K562 (cell line): ENCODE measurements around the gene ABHD16A. TPM values are rescaled to one million over a fixed set of nuclear protein-coding genes. Genes with fewer than 3 reads are reported as not detected.
A peak's percentile ranks its signal among the peaks of the same experiment; 100 is the strongest.

Experiments
- DIDO1 ChIP-seq: fragments of 450-650 bp; IDR thresholded peaks from 2 replicates; pipeline ENCODE4 v1.6.1; 2016; ENCODE audit warnings: low read depth, missing biosample characterization, missing genetic modification characterization
- E2F3 ChIP-seq: fragments of 250-450 bp; sonication (Bioruptor Pico); IDR thresholded peaks from 2 replicates; pipeline ENCODE4 v1.4.0; 2020; ENCODE audit warnings: mild to moderate bottlenecking
- MITF ChIP-seq: IDR thresholded peaks from 2 replicates; pipeline ENCODE4 v1.6.1; 2014; ENCODE audit warnings: antibody characterized with exemption
- MTA1 ChIP-seq: fragments of 450-650 bp; IDR thresholded peaks from 2 replicates; pipeline ENCODE4 v1.6.1; 2017; ENCODE audit warnings: borderline replicate concordance
- SAFB2 ChIP-seq: fragments of 200-400 bp; formaldehyde crosslinking; IDR thresholded peaks from 2 replicates; pipeline ENCODE4 v1.6.1; 2018; ENCODE audit warnings: borderline replicate concordance, low read length, low read depth, moderate library complexity; ENCODE audit not compliant: severe bottlenecking
- ZNF12 ChIP-seq: sonication (generic); formaldehyde crosslinking; IDR thresholded peaks from 2 replicates; pipeline ENCODE4 v1.4.0; 2020; ENCODE audit warnings: mild to moderate bottlenecking, missing genetic modification reagents
- ZNF212 ChIP-seq: fragments of 450-650 bp; formaldehyde crosslinking; IDR thresholded peaks from 2 replicates; pipeline ENCODE4 v1.4.0; 2020; ENCODE audit warnings: mild to moderate bottlenecking
- polyA plus RNA-seq, 8 experiments: library from polyadenylated mRNA; depleted of rRNA in 4 of 8; stranded (reverse) in 5 of 8; unstranded in 3 of 8; fragments of >200 nt; fragmentation: Nextera tagmentation in 2 of 8; fragmentation: Illumina TruSeq in 1 of 8; extraction: Ambion mirVana in 2 of 8; extraction: Trizol in 1 of 8; gene quantifications; 2 replicates each; pipeline versions ENCODE4 v1.2.1 to v1.2.3, GENCODE V29; 2011 to 2014; ENCODE audit warnings: inconsistent platforms in 1 of 8, missing spikeins in 1 of 8
- total RNA-seq, 7 experiments: library from RNA; depleted of rRNA in 6 of 7; stranded (reverse); fragments of >200 nt in 6 of 7; fragmentation: Illumina TruSeq in 2 of 7; extraction: Trizol in 2 of 7; gene quantifications; 2 replicates each; pipeline versions ENCODE4 v1.2.1 to v1.2.3, GENCODE V29; 2011 to 2021; ENCODE audit warnings: low replicate concordance in 1 of 7
- TF ChIP-seq, protein P1 (sequence below), 3 experiments: fragments of 200-800 bp in 1 of 3; sonication (Bioruptor generic) in 1 of 3; sonication (generic) in 1 of 3; formaldehyde crosslinking in 1 of 3; IDR thresholded peaks; 2 replicates each; pipeline versions ENCODE4 v1.6.1 to v1.8.0; 2016 to 2022; ENCODE audit warnings: mild to moderate bottlenecking in 2 of 3, missing compliant biosample characterization in 2 of 3, missing genetic modification characterization in 2 of 3, missing genetic modification reagents in 1 of 3
- TF ChIP-seq, protein P2 (sequence below): fragments of 450-650 bp; IDR thresholded peaks from 2 replicates; pipeline ENCODE4 v1.6.1; 2016; ENCODE audit warnings: borderline replicate concordance
- TF ChIP-seq, protein P3 (sequence below), 2 experiments: IDR thresholded peaks; 2 replicates each; pipeline ENCODE4 v1.6.1; 2012; ENCODE audit warnings: improper control_type of control experiment in 2 of 2, low read depth in 2 of 2, low read length in 2 of 2, borderline replicate concordance in 1 of 2
- TF ChIP-seq, protein P4 (sequence below): fragments of 150-350 bp; conservative IDR thresholded peaks from 2 replicates; pipeline ENCODE4 v1.6.1; 2014; ENCODE audit warnings: low read length
- TF ChIP-seq, protein P5 (sequence below): fragments of 250-450 bp; sonication (Bioruptor Pico); IDR thresholded peaks from 2 replicates; pipeline ENCODE4 v1.4.0; 2020; ENCODE audit warnings: borderline replicate concordance

Gene ABHD16A
- total and polyA plus RNA-seq, 9 of the 15 experiments (the other 6 are each of a cell fraction or from before 2014, with no cell fraction given) = 25.8 to 120 (median 81.6) TPM

DNA sequence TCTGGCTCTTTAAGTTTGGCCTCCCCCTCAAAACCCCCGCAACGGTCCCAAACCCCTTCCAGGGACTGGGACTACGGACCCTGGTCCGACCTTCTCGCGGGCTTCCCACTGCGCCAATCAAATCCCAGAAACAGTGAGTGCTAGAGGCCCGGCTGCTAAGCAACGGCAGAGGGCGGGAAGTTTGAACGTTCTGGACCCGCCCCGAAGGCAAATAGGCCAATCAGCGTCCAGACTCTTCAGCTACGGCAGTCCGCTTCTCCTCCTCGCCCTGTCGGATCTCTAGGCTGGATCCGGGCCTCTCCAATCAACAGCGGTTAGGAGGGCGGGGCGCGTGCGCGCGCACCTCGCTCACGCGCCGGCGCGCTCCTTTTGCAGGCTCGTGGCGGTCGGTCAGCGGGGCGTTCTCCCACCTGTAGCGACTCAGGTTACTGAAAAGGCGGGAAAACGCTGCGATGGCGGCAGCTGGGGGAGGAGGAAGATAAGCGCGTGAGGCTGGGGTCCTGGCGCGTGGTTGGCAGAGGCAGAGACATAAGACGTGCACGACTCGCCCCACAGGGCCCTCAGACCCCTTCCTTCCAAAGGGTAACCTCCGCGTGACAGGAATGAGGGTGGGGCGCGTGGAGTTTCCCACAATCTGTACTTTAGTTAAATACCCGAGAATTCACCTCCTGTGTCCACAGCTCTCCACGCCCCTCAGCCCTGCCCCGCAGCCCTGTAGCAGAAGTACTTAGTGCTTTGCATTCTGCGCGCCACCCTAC, 36.7 kb upstream of the ABHD16A start, which contains the start of gene MSH5 (continued):
- peak; percentile 23; the same call in 1 of the 2 replicates for TF ChIP-seq ZNF12 (CRISPR knock-in tag)
- TF ChIP-seq MITF = no peak
- TF ChIP-seq, protein P1, sequence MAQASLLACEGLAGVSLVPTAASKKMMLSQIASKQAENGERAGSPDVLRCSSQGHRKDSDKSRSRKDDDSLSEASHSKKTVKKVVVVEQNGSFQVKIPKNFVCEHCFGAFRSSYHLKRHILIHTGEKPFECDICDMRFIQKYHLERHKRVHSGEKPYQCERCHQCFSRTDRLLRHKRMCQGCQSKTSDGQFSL (CRISPR knock-in tag; IDR thresholded peaks at IDR 0.05) = no peak
- TF ChIP-seq, protein P1 (tag; IDR thresholded peaks at IDR 0.05) = 0 out of 4 replicates have a peak, but pooled peaks of 1 of the 2 experiments have one; percentile 65
- peak; percentile 49; the same call in 1 of the 2 replicates for TF ChIP-seq MTA1
- TF ChIP-seq, protein P2, sequence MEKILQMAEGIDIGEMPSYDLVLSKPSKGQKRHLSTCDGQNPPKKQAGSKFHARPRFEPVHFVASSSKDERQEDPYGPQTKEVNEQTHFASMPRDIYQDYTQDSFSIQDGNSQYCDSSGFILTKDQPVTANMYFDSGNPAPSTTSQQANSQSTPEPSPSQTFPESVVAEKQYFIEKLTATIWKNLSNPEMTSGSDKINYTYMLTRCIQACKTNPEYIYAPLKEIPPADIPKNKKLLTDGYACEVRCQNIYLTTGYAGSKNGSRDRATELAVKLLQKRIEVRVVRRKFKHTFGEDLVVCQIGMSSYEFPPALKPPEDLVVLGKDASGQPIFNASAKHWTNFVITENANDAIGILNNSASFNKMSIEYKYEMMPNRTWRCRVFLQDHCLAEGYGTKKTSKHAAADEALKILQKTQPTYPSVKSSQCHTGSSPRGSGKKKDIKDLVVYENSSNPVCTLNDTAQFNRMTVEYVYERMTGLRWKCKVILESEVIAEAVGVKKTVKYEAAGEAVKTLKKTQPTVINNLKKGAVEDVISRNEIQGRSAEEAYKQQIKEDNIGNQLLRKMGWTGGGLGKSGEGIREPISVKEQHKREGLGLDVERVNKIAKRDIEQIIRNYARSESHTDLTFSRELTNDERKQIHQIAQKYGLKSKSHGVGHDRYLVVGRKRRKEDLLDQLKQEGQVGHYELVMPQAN = peak; percentile 95
- peak; percentile 56; the same call in 1 of the 2 replicates for TF ChIP-seq DIDO1 (tag)
- TF ChIP-seq ZNF212 (CRISPR knock-in tag) = peak; percentile 64; the same call in 1 of the 2 replicates
- TF ChIP-seq SAFB2 = no peak
- TF ChIP-seq, protein P3, sequence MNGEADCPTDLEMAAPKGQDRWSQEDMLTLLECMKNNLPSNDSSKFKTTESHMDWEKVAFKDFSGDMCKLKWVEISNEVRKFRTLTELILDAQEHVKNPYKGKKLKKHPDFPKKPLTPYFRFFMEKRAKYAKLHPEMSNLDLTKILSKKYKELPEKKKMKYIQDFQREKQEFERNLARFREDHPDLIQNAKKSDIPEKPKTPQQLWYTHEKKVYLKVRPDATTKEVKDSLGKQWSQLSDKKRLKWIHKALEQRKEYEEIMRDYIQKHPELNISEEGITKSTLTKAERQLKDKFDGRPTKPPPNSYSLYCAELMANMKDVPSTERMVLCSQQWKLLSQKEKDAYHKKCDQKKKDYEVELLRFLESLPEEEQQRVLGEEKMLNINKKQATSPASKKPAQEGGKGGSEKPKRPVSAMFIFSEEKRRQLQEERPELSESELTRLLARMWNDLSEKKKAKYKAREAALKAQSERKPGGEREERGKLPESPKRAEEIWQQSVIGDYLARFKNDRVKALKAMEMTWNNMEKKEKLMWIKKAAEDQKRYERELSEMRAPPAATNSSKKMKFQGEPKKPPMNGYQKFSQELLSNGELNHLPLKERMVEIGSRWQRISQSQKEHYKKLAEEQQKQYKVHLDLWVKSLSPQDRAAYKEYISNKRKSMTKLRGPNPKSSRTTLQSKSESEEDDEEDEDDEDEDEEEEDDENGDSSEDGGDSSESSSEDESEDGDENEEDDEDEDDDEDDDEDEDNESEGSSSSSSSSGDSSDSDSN (IDR thresholded peaks at IDR 0.05; ENCODE audit: borderline replicate concordance in 1 of 2, low read depth in 2 of 2, low read length in 2 of 2) = peak in 1 of 2 experiments; percentile 44; a peak in 1 of 4 replicates
- TF ChIP-seq, protein P4, sequence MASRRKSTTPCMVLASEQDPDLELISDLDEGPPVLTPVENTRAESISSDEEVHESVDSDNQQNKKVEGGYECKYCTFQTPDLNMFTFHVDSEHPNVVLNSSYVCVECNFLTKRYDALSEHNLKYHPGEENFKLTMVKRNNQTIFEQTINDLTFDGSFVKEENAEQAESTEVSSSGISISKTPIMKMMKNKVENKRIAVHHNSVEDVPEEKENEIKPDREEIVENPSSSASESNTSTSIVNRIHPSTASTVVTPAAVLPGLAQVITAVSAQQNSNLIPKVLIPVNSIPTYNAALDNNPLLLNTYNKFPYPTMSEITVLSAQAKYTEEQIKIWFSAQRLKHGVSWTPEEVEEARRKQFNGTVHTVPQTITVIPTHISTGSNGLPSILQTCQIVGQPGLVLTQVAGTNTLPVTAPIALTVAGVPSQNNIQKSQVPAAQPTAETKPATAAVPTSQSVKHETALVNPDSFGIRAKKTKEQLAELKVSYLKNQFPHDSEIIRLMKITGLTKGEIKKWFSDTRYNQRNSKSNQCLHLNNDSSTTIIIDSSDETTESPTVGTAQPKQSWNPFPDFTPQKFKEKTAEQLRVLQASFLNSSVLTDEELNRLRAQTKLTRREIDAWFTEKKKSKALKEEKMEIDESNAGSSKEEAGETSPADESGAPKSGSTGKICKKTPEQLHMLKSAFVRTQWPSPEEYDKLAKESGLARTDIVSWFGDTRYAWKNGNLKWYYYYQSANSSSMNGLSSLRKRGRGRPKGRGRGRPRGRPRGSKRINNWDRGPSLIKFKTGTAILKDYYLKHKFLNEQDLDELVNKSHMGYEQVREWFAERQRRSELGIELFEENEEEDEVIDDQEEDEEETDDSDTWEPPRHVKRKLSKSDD = peak; percentile 76
- TF ChIP-seq, protein P5, sequence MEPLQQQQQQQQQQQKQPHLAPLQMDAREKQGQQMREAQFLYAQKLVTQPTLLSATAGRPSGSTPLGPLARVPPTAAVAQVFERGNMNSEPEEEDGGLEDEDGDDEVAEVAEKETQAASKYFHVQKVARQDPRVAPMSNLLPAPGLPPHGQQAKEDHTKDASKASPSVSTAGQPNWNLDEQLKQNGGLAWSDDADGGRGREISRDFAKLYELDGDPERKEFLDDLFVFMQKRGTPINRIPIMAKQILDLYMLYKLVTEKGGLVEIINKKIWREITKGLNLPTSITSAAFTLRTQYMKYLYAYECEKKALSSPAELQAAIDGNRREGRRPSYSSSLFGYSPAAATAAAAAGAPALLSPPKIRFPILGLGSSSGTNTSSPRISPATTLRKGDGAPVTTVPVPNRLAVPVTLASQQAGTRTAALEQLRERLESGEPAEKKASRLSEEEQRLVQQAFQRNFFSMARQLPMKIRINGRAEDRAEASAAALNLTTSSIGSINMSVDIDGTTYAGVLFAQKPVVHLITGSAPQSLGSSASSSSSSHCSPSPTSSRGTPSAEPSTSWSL (CRISPR knock-in tag) = 0 out of 2 replicates have a peak, but pooled peaks have one; percentile 68
- TF ChIP-seq E2F3 = peak; percentile 99
